K562 (cell line): ENCODE results near the gene IFNGR1. TPM values are rescaled to one million over a fixed set of nuclear protein-coding genes. Genes with fewer than 3 reads are reported as not detected.

ENCODE experiments used
- ETV6 ChIP-seq, 3 experiments: fragments of 150-350 bp in 1 of 3; sonication (generic) in 1 of 3; formaldehyde crosslinking in 1 of 3; IDR thresholded peaks; 2 replicates each; pipeline versions ENCODE4 v1.6.1 to v1.8.0; 2014 to 2022; ENCODE audit warnings: borderline replicate concordance in 2 of 3, low read depth in 2 of 3, antibody characterized with exemption in 1 of 3, low read length in 1 of 3, mild to moderate bottlenecking in 1 of 3, missing genetic modification reagents in 1 of 3
- HNRNPH1 ChIP-seq: fragments of 200-400 bp; formaldehyde crosslinking; optimal IDR thresholded peaks from 2 replicates; pipeline ENCODE3; 2017; ENCODE audit warnings: low read depth, mild to moderate bottlenecking, low read length, moderate library complexity
- PHF20 ChIP-seq: fragments of 450-650 bp; IDR thresholded peaks from 2 replicates; pipeline ENCODE4 v1.6.1; 2018; ENCODE audit not compliant: partially characterized antibody
- SRSF7 ChIP-seq: fragments of 200-400 bp; formaldehyde crosslinking; optimal IDR thresholded peaks from 2 replicates; pipeline ENCODE3; 2017; ENCODE audit warnings: mild to moderate bottlenecking, low read depth, low read length
- TARDBP ChIP-seq: fragments of 450-650 bp; IDR thresholded peaks from 2 replicates; pipeline ENCODE4 v1.6.1; 2016
- XRCC5 ChIP-seq: fragments of 200-400 bp; formaldehyde crosslinking; IDR thresholded peaks from 2 replicates; pipeline ENCODE4 v1.6.1; 2017; ENCODE audit warnings: low read depth, mild to moderate bottlenecking, low read length
- ZKSCAN3 ChIP-seq: fragments of 250-450 bp; sonication (Bioruptor Pico); IDR thresholded peaks from 2 replicates; pipeline ENCODE4 v1.4.0; 2020
- ZNF140 ChIP-seq: fragments of 250-450 bp; sonication (Bioruptor Pico); IDR thresholded peaks from 2 replicates; pipeline ENCODE4 v1.8.0; 2021; ENCODE audit warnings: moderate library complexity, mild to moderate bottlenecking, inconsistent platforms
- ZNF143 ChIP-seq: sonication (generic); formaldehyde crosslinking; IDR thresholded peaks from 2 replicates; pipeline ENCODE4 v1.9.0; 2022; ENCODE audit warnings: mild to moderate bottlenecking, missing genetic modification reagents
- ZNF184 ChIP-seq: sonication (generic); formaldehyde crosslinking; IDR thresholded peaks from 2 replicates; pipeline ENCODE4 v1.5.0; 2020; ENCODE audit warnings: missing genetic modification reagents
- ZNF41 ChIP-seq: fragments of 250-450 bp; sonication (Bioruptor Pico); conservative IDR thresholded peaks from 2 replicates; pipeline ENCODE4 v1.4.0; 2020; ENCODE audit warnings: mild to moderate bottlenecking
- ZNF445 ChIP-seq: fragments of 250-450 bp; sonication (Bioruptor Pico); IDR thresholded peaks from 2 replicates; pipeline ENCODE4 v1.4.0; 2020; ENCODE audit warnings: low read depth, mild to moderate bottlenecking, moderate library complexity
- ZNF76 ChIP-seq: fragments of 250-450 bp; sonication (Bioruptor Pico); IDR thresholded peaks from 2 replicates; pipeline ENCODE4 v1.4.0; 2020; ENCODE audit warnings: mild to moderate bottlenecking, moderate library complexity, borderline replicate concordance
- polyA plus RNA-seq, 8 experiments: library from polyadenylated mRNA; depleted of rRNA in 4 of 8; stranded (reverse) in 5 of 8; unstranded in 3 of 8; fragments of >200 nt; fragmentation: Nextera tagmentation in 2 of 8; fragmentation: Illumina TruSeq in 1 of 8; extraction: Ambion mirVana in 2 of 8; extraction: Trizol in 1 of 8; gene quantifications; 2 replicates each; pipeline versions ENCODE4 v1.2.1 to v1.2.3, GENCODE V29; 2011 to 2014; ENCODE audit warnings: inconsistent platforms in 1 of 8, missing spikeins in 1 of 8
- total RNA-seq, 7 experiments: library from RNA; depleted of rRNA in 6 of 7; stranded (reverse); fragments of >200 nt in 6 of 7; fragmentation: Illumina TruSeq in 2 of 7; extraction: Trizol in 2 of 7; gene quantifications; 2 replicates each; pipeline versions ENCODE4 v1.2.1 to v1.2.3, GENCODE V29; 2011 to 2021; ENCODE audit warnings: low replicate concordance in 1 of 7
- TF ChIP-seq, protein P1 (sequence below): fragments of 200-600 bp; sonication (generic); IDR thresholded peaks from one replicate; pipeline ENCODE4 v1.6.1; 2012; ENCODE audit warnings: mild to moderate bottlenecking, low read depth, low read length, inconsistent platforms
- TF ChIP-seq, protein P2 (sequence below): fragments of 450-650 bp; IDR thresholded peaks from 2 replicates; pipeline ENCODE4 v1.6.1; 2017; ENCODE audit warnings: antibody characterized with exemption

The IFNGR1 gene
- total and polyA plus RNA-seq, 9 of the 15 experiments (the other 6 are each of a cell fraction or from before 2014, with no cell fraction given): 14.7 to 47.0 (median 26.7) TPM

DNA sequence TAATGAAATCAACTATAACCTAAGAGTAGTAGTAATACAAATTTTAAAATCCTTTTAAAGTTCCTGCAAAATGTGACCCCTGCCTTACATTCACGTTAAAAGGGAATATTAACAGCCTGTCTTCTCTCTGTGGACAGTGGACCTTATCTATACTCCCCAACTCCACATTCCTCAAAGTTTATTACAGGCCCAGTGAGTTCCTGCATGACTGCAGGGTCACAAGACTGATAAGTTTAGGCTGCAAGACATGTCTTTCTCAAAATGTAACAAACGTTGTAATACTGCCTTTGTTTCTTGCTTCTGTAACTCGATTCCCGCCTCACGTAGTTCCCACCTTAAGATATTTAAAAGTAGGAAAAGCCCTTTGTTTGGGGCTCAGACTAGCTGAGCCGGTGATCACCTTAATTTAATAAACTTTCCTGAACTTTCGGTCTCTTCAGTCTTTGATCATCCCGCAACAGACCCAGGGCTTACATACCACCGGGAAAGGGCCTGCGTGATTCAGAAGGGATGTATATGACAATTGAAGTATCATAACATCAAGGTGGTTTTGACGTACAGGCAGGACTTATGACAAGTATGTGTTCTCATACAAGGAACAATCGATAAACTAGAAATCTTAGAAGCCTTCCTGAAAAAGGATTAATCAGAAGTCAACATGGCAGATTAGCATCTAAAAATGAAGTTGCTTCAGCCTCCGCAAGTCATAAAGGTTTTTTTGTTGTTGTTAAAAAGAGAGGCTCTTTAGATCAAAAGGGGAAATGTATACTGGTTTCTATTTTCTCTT lies 48.7 kb downstream of the IFNGR1 start (continued):
- TF ChIP-seq ZNF41 (CRISPR knock-in tag): peak; percentile 86; the same call in 1 of the 2 replicates
- TF ChIP-seq ZNF76 (CRISPR knock-in tag): peak; percentile 82; the same call in 1 of the 2 replicates
- no peak for TF ChIP-seq TARDBP
- TF ChIP-seq ETV6 (IDR thresholded peaks at IDR 0.05; ENCODE audit: borderline replicate concordance in 1 of 2, low read depth in 2 of 2, low read length in 1 of 2): no peak
- TF ChIP-seq ETV6 (CRISPR knock-in tag; IDR thresholded peaks at IDR 0.05; ENCODE audit: borderline replicate concordance): no peak
- no peak for TF ChIP-seq ZNF184 (CRISPR knock-in tag)
- TF ChIP-seq PHF20: no peak
- 0 out of 2 replicates have a peak, but pooled peaks have one; percentile 61 for TF ChIP-seq ZNF140 (CRISPR knock-in tag)
- no peak for TF ChIP-seq HNRNPH1
- TF ChIP-seq ZKSCAN3: peak; percentile 44; the same call in 1 of the 2 replicates
- TF ChIP-seq, protein P1, sequence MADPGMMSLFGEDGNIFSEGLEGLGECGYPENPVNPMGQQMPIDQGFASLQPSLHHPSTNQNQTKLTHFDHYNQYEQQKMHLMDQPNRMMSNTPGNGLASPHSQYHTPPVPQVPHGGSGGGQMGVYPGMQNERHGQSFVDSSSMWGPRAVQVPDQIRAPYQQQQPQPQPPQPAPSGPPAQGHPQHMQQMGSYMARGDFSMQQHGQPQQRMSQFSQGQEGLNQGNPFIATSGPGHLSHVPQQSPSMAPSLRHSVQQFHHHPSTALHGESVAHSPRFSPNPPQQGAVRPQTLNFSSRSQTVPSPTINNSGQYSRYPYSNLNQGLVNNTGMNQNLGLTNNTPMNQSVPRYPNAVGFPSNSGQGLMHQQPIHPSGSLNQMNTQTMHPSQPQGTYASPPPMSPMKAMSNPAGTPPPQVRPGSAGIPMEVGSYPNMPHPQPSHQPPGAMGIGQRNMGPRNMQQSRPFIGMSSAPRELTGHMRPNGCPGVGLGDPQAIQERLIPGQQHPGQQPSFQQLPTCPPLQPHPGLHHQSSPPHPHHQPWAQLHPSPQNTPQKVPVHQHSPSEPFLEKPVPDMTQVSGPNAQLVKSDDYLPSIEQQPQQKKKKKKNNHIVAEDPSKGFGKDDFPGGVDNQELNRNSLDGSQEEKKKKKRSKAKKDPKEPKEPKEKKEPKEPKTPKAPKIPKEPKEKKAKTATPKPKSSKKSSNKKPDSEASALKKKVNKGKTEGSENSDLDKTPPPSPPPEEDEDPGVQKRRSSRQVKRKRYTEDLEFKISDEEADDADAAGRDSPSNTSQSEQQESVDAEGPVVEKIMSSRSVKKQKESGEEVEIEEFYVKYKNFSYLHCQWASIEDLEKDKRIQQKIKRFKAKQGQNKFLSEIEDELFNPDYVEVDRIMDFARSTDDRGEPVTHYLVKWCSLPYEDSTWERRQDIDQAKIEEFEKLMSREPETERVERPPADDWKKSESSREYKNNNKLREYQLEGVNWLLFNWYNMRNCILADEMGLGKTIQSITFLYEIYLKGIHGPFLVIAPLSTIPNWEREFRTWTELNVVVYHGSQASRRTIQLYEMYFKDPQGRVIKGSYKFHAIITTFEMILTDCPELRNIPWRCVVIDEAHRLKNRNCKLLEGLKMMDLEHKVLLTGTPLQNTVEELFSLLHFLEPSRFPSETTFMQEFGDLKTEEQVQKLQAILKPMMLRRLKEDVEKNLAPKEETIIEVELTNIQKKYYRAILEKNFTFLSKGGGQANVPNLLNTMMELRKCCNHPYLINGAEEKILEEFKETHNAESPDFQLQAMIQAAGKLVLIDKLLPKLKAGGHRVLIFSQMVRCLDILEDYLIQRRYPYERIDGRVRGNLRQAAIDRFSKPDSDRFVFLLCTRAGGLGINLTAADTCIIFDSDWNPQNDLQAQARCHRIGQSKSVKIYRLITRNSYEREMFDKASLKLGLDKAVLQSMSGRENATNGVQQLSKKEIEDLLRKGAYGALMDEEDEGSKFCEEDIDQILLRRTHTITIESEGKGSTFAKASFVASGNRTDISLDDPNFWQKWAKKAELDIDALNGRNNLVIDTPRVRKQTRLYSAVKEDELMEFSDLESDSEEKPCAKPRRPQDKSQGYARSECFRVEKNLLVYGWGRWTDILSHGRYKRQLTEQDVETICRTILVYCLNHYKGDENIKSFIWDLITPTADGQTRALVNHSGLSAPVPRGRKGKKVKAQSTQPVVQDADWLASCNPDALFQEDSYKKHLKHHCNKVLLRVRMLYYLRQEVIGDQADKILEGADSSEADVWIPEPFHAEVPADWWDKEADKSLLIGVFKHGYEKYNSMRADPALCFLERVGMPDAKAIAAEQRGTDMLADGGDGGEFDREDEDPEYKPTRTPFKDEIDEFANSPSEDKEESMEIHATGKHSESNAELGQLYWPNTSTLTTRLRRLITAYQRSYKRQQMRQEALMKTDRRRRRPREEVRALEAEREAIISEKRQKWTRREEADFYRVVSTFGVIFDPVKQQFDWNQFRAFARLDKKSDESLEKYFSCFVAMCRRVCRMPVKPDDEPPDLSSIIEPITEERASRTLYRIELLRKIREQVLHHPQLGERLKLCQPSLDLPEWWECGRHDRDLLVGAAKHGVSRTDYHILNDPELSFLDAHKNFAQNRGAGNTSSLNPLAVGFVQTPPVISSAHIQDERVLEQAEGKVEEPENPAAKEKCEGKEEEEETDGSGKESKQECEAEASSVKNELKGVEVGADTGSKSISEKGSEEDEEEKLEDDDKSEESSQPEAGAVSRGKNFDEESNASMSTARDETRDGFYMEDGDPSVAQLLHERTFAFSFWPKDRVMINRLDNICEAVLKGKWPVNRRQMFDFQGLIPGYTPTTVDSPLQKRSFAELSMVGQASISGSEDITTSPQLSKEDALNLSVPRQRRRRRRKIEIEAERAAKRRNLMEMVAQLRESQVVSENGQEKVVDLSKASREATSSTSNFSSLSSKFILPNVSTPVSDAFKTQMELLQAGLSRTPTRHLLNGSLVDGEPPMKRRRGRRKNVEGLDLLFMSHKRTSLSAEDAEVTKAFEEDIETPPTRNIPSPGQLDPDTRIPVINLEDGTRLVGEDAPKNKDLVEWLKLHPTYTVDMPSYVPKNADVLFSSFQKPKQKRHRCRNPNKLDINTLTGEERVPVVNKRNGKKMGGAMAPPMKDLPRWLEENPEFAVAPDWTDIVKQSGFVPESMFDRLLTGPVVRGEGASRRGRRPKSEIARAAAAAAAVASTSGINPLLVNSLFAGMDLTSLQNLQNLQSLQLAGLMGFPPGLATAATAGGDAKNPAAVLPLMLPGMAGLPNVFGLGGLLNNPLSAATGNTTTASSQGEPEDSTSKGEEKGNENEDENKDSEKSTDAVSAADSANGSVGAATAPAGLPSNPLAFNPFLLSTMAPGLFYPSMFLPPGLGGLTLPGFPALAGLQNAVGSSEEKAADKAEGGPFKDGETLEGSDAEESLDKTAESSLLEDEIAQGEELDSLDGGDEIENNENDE: no peak
- no peak for TF ChIP-seq ZNF143 (CRISPR knock-in tag)
- TF ChIP-seq SRSF7: no peak
- no peak for TF ChIP-seq ZNF445
- TF ChIP-seq, protein P2, sequence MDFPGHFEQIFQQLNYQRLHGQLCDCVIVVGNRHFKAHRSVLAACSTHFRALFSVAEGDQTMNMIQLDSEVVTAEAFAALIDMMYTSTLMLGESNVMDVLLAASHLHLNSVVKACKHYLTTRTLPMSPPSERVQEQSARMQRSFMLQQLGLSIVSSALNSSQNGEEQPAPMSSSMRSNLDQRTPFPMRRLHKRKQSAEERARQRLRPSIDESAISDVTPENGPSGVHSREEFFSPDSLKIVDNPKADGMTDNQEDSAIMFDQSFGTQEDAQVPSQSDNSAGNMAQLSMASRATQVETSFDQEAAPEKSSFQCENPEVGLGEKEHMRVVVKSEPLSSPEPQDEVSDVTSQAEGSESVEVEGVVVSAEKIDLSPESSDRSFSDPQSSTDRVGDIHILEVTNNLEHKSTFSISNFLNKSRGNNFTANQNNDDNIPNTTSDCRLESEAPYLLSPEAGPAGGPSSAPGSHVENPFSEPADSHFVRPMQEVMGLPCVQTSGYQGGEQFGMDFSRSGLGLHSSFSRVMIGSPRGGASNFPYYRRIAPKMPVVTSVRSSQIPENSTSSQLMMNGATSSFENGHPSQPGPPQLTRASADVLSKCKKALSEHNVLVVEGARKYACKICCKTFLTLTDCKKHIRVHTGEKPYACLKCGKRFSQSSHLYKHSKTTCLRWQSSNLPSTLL: no peak
- no peak for TF ChIP-seq XRCC5
